Retinal pigment epithelial cell (primary cell): ENCODE data around the gene CARD6.
"Not testable (repeated sequence)": the region's sequence is repeated elsewhere in the genome, so short reads cannot be mapped to it uniquely, and the experiment has no call there.

Experiments used
- DNase-seq: peaks from one replicate; pipeline ENCODE4 v3.0.0-alpha.2; 2010; ENCODE audit warnings: low read depth
- H3K4me3 ChIP-seq: 2 replicates; pipeline ENCODE4 v1.5.1; 2011; ENCODE audit warnings: mild to moderate bottlenecking, low read length, control low read depth, moderate library complexity
- TF ChIP-seq, protein P1 (sequence below): conservative IDR thresholded peaks from 2 replicates; pipeline ENCODE4 v1.5.1; 2011; ENCODE audit warnings: low read depth, low read length, control low read depth, inconsistent platforms

Gene CARD6

DNA sequence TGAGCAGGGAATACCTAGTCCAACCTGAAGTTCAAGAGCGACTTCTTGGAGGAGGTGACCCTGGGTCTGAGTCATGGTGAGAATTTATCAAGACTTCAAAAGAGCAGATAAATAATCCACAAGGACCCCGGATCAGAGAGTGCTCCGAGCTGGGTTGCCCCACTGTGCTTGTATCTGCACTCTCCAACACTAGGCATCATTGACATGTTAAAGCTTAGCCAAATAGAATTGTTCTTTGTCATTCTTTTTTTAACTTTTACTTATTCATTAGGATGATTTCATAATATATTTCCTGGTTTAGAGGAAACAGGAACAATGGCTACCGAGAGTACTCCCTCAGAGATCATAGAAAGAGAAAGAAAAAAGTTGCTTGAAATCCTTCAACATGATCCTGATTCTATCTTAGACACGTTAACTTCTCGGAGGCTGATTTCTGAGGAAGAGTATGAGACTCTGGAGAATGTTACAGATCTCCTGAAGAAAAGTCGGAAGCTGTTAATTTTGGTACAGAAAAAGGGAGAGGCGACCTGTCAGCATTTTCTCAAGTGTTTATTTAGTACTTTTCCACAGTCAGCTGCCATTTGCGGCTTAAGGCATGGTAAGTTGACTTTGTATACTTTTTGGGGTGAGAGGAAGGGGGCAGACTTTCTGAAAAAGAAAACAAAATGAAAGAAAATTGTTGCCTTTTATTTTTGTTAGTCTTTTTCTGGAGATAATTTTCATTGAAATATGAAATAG, at the start of gene CARD6:
Gene CARD6, plus strand, starts transcription at position 300 of the 738 bp plus-strand sequence. Its CDS starts 16 bp downstream, at position 316.
- TF ChIP-seq, protein P1, sequence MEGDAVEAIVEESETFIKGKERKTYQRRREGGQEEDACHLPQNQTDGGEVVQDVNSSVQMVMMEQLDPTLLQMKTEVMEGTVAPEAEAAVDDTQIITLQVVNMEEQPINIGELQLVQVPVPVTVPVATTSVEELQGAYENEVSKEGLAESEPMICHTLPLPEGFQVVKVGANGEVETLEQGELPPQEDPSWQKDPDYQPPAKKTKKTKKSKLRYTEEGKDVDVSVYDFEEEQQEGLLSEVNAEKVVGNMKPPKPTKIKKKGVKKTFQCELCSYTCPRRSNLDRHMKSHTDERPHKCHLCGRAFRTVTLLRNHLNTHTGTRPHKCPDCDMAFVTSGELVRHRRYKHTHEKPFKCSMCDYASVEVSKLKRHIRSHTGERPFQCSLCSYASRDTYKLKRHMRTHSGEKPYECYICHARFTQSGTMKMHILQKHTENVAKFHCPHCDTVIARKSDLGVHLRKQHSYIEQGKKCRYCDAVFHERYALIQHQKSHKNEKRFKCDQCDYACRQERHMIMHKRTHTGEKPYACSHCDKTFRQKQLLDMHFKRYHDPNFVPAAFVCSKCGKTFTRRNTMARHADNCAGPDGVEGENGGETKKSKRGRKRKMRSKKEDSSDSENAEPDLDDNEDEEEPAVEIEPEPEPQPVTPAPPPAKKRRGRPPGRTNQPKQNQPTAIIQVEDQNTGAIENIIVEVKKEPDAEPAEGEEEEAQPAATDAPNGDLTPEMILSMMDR: no peak
- no peak for DNase-seq
- H3K4me3 ChIP-seq: peak within 1 kb of the TSS; percentile 5

GRCh38 chr5:40791715-40792139, 49.4 kb upstream of the CARD6 start:
- no peak for DNase-seq
- H3K4me3 ChIP-seq: no peak overlapping the region
- TF ChIP-seq, protein P1: no peak

- DNase-seq, H3K4me3 ChIP-seq: not testable (repeated sequence)
Measured at GRCh38 chr5:40792691-40793090, 48.5 kb upstream of the CARD6 start.

DNA sequence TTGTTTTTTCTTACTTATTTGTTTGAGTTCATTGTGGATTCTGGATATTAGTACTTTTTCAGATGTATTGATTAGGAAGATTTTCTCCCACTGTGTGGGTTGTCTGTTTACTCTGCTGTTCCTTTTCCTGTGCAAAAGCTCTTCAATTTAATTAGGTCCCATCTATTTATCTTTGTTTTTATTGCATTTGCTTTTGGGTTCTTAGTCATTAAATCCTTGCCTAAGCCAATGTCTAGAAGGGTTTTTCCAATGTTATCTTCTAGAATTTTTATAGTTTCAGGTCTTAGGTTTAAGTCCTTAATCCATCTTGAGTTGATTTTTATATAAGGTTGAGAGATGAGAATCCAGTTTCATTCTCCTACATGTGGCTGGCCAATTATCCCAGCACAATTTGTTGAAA, 46.8 kb upstream of the CARD6 start:
- not testable (repeated sequence) for H3K4me3 ChIP-seq, DNase-seq

DNA sequence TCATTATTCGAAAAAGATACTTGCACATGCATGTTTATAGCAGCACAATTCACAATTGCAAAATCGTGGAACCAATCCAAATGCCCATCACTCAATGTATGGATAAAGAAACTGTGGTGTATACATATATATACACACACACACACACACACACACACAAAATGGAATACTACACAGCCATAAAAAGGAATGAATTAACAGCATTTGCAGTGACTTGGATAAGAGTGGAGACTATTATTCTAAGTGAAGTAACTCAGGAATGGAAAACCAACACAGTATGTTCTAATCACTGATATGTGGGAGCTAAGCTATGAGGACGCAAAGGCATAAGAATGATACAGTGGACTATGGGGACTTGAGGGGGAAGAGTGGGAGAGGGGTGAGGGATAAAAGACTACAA, 46.3 kb upstream of the CARD6 start:
- H3K4me3 ChIP-seq, DNase-seq: not testable (repeated sequence)

DNA sequence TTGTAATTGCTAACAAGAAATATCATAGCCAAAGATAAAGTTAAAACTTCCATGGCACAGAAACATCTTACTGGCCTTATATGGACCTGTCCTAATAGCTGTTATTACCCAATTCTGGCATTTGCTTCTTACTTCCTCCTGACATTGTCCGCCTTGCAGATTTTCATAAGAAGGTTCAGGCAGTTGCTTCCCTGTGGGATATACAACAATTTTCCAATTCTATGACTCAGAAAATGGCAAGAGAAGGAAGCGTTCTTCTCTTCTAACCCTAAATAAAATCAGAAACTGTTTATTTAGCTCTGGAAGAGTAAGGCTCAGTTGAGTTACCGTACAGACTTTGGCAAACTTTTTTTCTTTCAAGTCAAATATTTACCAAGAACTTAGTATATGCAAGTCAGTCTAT, 44.7 kb upstream of the CARD6 start:
- TF ChIP-seq, protein P1: no peak
- H3K4me3 ChIP-seq: peak overlapping the region; percentile 90
- DNase-seq: no peak

- H3K4me3 ChIP-seq: peak overlapping the region; percentile 90
- no peak for DNase-seq
- TF ChIP-seq, protein P1: no peak
Measured at GRCh38 chr5:40797273-40798011, 43.7 kb upstream of the CARD6 start.

- peak within 1 kb of the TSS; percentile 93 for H3K4me3 ChIP-seq
- TF ChIP-seq, protein P1: peak; percentile 56
- no peak for DNase-seq
Measured at GRCh38 chr5:40798012-40798800, 43.0 kb upstream of the CARD6 start, which contains the start of gene PRKAA1. TSS of gene PRKAA1 (minus strand) at chr5:40798374. CDS start at chr5:40798189, 185 bp downstream.
